ENCODE measurements around the gene NDFIP2.

The NDFIP2 gene

GRCh38 chr13:79497852-79498251, 16.9 kb downstream of the NDFIP2 start:
- no peak for DNase-seq

GRCh38 chr13:79500829-79501228, 19.9 kb downstream of the NDFIP2 start:
- no peak for DNase-seq

DNA sequence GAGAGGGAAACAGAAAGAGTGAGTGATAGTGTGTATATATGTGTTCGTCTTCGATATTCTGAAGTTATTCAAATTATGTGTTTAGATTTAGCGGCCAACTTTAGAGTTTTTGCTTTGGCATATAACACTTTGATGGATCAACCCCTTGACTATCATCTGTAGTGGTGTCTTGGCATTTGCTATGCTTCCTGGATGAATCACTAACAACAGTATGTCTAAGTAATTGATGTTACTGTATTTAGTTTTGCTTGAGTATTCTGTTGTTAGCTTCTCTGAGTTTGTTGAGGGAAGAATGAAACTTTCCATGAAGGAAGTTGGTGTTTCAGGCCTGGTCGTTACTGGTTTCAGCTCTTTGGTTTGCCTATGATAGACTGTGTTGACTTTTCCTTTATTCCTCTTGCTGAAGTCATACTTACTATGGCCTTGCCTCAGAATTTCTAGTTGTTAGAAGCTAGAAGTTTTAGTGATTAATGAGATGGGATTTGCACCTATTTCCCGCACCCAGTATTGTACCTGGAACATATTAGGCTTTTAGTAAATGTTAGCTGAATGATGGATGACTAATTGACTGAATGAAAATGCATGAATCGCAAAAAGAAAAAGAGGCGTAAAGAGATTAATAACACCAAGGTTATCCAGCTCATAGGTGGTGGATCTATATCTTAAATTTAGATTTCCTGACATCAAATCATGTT, 20.7 kb downstream of the NDFIP2 start:
- no peak for DNase-seq

DNA sequence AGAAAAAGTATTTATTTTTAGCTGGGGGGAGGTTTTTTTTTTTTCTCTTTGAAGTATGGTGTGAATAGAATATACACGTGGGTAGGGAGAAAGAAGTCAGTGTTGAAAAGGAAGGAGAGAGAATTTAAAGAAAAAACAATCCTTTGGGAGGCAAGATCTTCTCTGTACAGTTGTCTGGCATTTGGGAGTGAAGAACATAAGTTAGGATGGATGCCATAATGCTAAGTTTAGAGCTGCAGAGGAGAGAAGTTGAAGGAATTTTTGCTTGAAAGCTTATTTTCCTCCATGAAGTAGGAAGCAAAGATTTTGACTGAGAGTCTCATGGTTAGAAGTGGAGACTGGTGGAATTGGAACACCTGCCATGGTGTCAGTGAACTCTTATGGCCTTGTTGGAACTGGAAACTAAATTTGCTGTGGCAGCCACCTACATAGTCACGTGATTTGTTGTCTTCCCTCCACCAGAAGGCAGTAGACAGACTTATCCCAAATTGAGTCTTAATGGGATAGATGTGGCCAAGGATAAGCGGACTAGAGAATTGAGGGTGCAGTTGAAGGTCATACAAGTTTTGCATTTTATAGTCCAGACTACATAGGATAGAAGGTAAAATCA, 22.0 kb downstream of the NDFIP2 start:
- no peak for DNase-seq

DNA sequence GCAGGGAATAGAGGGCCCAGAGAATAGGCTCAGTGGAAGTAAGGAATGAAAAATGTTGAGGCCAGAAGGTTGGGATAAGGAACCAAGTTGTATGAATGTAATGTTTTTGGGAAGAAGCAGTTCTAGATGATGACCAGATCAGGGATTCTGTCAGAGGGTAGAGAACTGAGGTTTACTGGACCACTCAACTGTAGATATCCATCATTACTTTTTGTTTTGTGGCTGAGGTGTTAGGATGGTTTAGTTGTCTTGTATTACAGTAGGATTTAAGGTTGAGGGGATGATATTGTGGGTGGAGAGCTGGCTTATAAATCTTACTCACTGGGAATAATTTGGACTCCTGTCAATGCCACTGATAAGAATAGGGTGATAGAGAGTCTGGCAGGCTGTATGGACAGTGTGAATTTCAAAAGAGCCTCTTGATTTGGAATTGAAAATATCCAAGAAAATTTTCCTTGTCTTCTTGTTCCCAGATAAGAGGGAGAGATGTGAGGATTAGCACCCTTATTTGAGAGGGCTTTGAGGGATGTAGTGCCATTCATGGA, 22.6 kb downstream of the NDFIP2 start:
- no peak for DNase-seq

GRCh38 chr13:79508224-79508961, 27.4 kb downstream of the NDFIP2 start:
- no peak for DNase-seq

- DNase-seq = no peak
Measured at GRCh38 chr13:79511611-79512010, 30.7 kb downstream of the NDFIP2 start.

DNA sequence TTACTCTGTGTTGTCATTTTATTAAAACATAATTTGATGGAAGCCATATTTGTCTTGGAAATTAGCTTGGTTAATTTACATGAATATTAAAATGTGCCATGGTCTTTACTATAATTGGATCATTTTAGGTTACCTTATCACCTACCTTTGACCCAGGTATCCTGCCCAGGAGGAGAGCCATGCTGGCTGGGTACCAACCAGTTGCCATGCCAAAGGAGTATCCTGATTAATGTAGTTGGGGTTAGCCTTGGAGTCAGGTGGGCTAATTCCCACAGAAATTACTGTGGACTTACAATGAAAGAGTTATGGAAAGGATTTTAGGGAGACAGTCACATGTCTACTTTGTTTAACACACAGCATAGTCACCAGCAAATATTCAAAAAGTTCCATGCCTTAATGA, 32.0 kb downstream of the NDFIP2 start:
- no peak for DNase-seq

- DNase-seq = no peak
Measured at GRCh38 chr13:79516595-79516994, 35.6 kb downstream of the NDFIP2 start.

DNA sequence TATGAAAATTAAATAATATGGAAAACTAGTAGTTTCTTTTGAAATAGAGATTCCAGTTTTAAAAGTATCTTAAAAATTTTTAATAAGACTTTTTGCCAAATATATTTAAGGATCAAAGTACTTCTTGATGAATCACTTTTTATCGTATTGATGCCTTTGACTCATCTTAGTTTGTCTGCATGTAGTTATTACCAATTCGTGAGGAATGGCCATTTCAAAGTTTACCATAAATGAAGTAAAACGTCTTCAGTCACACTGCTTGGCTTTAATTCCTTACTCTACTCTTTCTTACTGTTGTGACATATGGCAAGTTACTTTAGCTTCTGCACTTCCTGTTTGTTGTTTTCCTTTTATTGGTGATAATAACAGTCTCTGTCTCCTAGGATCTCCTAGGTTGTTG, 38.3 kb downstream of the NDFIP2 start:
- no peak for DNase-seq

- DNase-seq = no peak
Measured at GRCh38 chr13:79522583-79522982, 41.6 kb downstream of the NDFIP2 start.

GRCh38 chr13:79525064-79525857, 44.3 kb downstream of the NDFIP2 start:
- no peak for DNase-seq

DNA sequence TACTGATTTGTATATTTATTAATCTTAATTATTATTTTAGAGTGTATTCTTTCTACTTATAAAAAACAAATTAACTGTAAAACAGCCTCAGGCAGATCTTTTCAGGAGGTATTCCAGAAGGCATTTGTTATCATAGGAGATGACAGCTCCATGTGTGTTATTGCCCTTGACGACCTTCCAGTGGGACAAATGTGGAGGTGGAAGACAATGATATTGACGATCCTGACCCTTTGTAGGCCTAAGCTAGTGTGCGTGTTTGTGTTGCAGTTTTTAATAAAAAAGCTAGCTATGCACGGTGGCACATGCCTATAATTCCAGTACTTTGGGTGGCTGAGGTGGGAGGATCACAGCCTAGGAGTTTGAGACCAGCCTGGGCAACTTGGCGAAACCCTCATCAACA, 46.7 kb downstream of the NDFIP2 start:
- no peak for DNase-seq

DNA sequence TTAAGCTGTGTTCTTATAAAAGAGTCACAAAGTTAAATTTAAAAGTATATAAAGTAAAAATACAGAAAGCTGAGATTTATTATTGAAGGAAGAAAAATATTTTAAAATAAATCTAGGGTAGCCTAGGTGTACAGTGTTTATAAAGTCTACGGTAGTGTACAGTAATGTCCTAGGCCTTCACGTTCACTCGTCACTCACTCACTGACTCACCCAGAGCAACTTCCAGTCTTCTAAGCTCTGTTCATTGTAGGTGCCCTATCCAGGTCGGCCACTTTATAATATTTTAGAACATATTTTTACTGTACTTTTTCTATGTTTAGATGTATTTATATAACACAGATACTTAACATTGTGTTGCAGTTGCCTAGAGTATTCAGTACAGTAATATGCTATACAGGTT, 47.4 kb downstream of the NDFIP2 start:
- DNase-seq = no peak

DNA sequence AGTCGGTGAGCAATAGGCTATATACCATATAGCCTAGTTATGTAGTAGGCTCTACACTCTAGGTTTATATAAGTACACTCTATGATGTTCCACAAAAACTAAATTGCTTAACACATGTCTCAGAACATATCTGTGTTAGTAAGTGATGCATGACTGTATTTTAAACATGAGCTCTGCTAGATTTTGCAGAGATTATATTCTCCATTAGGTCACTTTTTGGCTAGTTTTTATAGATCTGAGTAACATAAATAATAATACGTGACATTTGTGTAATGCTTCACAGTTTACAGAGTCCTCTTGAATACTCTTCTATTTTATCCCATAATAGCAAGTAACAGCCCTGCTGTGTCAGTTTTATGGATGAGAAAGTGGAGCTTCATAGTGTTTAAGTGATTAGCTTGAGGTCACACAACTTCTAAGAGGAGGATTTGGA, 47.8 kb downstream of the NDFIP2 start:
- no peak for DNase-seq

GRCh38 chr13:79529817-79530216, 48.9 kb downstream of the NDFIP2 start:
- no peak for DNase-seq

GRCh38 chr13:79530270-79530669, 49.3 kb downstream of the NDFIP2 start:
- DNase-seq = no peak

GRCh38 chr13:79531542-79532254, 50.7 kb downstream of the NDFIP2 start:
- no peak for DNase-seq

GRCh38 chr13:79532576-79532975, 51.6 kb downstream of the NDFIP2 start:
- DNase-seq = no peak

DNA sequence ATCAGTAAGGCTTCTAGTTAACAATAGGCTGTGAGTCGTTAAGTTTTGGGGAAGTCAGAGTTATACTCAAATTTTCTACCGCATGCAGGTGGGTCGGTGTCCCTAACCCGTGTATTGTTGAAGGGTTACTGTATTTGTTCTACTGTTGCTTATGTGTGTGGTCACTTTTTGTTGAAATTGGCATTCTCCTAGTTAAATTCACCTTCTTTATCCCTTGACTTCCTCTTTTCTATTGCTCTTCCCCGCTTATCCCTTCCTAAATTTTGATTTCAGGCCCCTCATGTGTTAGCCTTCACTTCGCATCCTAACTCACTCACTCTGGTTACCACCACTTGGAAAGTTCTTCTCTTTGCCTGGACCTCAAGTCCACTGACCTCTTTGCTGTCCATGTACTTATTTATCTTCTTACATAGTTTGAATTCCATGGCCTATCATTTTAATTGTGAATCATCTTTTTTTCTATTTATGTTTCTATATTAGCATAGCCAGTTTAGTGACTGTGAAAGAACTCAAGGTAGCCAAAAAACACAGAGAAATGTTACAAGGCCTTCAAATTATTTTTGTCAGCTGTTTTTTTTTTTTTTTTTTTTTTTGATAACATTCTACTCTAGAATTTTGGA, 52.9 kb downstream of the NDFIP2 start:
- DNase-seq = no peak

- no peak for DNase-seq
Measured at GRCh38 chr13:79534596-79534995, 53.6 kb downstream of the NDFIP2 start.

- DNase-seq = no peak
Measured at GRCh38 chr13:79538757-79539156, 57.8 kb downstream of the NDFIP2 start.

Data from activated T-cell treated with anti-CD3 and anti-CD28 coated beads, Interleukin-2, amount 50 U/mL, for 1 hour (primary cell).